H1 (cell line): ENCODE results near the gene ISCA2.

Experiments used
- BCL11A ChIP-seq, 2 experiments: IDR thresholded peaks; one replicate each; pipeline ENCODE4 v1.6.1; 2011; ENCODE audit warnings: low read depth in 2 of 2, low read length in 2 of 2, mild to moderate bottlenecking in 2 of 2
- BRCA1 ChIP-seq: IDR thresholded peaks from 2 replicates; pipeline ENCODE4 v1.6.1; 2012; ENCODE audit warnings: low read depth, low read length, improper control_type of control experiment
- CBX8 ChIP-seq: fragments of 300-800, 300-1000 bp; sonication (generic); IDR thresholded peaks from 2 replicates; pipeline ENCODE4 v1.7.1; 2016; ENCODE audit warnings: low read depth, low read length, borderline replicate concordance
- CEBPB ChIP-seq: IDR thresholded peaks from 2 replicates; pipeline ENCODE4 v1.6.1; 2012; ENCODE audit warnings: low read depth, low read length
- EZH2 ChIP-seq: fragments of 200-600 bp; sonication (generic); IDR thresholded peaks from 2 replicates; pipeline ENCODE4 v1.7.1; 2012; ENCODE audit warnings: low read depth, mild to moderate bottlenecking, moderate library complexity, low read length, inconsistent platforms; ENCODE audit not compliant: severe bottlenecking
- NRF1 ChIP-seq: IDR thresholded peaks from 2 replicates; pipeline ENCODE4 v1.6.1; 2011; ENCODE audit warnings: mild to moderate bottlenecking, low read depth, low read length, improper control_type of control experiment
- POLR2AphosphoS5 ChIP-seq: IDR thresholded peaks from 2 replicates; pipeline ENCODE4 v1.6.1; 2011; ENCODE audit warnings: low read depth, low read length
- RAD21 ChIP-seq, 2 experiments: IDR thresholded peaks in 1 of 2; conservative IDR thresholded peaks in 1 of 2; 2 replicates each; pipeline ENCODE4 v1.6.1; 2011; ENCODE audit warnings: low read depth in 2 of 2, low read length in 2 of 2, improper control_type of control experiment in 1 of 2, inconsistent platforms in 1 of 2, mild to moderate bottlenecking in 1 of 2, moderate library complexity in 1 of 2
- SRF ChIP-seq: IDR thresholded peaks from 2 replicates; pipeline ENCODE4 v1.6.1; 2011; ENCODE audit warnings: mild to moderate bottlenecking, low read depth, low read length, moderate library complexity
- TAF1 ChIP-seq: IDR thresholded peaks from 2 replicates; pipeline ENCODE4 v1.6.1; 2011; ENCODE audit warnings: mild to moderate bottlenecking, low read depth, low read length
- TF ChIP-seq, protein P1 (sequence below), 3 experiments: IDR thresholded peaks; 1 replicate in 2 of 3; 2 replicates in 1 of 3; pipeline versions ENCODE4 v1.5.1 to v1.6.1; 2011; ENCODE audit warnings: low read length in 3 of 3, mild to moderate bottlenecking in 3 of 3, inconsistent platforms in 2 of 3, low read depth in 1 of 3, moderate library complexity in 1 of 3; ENCODE audit not compliant: insufficient read depth in 1 of 3; ENCODE audit errors: control extremely low read depth in 1 of 3

DNA sequence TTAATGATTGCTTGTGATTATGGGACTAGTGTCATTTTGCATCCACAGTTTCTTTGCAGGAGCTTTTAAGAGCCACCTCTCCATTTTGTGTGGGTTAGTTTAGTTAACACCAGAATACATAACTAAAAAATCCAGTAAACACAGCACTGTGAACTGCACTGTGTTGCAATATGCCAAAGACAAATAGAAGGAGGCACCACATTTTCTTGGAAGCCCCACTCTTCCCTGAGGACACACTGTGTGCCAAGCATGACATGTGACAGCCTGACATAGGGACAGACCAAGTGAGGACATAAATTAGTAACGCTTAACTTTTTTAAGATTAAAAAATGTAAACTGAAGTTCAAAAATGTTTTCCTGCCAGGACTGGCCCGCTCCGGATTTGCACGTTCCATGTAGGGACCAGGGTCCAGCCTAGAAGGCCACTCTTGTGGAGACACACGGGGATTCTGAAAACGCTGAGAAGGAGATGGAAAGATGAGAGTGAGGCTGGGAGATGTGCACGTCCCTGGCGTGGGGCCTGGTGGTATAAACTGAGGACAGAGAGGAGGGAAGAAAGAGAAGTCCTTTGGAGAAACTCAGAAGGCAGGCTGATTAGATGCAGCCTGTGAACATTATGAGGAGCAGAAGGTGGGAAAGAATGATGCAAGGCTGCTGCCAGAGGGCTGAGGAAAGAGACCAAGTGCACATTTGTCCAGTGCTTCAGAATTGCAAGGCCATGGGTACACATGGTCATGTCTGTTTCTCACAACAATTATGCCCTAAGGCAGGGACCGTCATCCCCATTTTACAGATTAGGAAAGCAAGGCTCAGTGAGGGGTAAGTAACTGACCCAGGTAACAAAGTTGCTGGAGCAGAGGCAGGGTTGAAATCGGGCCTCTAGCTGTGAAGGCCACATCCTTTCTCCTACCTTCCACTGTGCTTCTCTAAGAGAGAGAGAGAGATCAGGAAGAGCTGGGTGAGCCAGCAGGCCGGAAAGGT is 45.1 kb downstream of the ISCA2 start:
- no peak for TF ChIP-seq POLR2AphosphoS5
- no peak for TF ChIP-seq NRF1
- TF ChIP-seq EZH2 = no peak
- TF ChIP-seq, protein P1, sequence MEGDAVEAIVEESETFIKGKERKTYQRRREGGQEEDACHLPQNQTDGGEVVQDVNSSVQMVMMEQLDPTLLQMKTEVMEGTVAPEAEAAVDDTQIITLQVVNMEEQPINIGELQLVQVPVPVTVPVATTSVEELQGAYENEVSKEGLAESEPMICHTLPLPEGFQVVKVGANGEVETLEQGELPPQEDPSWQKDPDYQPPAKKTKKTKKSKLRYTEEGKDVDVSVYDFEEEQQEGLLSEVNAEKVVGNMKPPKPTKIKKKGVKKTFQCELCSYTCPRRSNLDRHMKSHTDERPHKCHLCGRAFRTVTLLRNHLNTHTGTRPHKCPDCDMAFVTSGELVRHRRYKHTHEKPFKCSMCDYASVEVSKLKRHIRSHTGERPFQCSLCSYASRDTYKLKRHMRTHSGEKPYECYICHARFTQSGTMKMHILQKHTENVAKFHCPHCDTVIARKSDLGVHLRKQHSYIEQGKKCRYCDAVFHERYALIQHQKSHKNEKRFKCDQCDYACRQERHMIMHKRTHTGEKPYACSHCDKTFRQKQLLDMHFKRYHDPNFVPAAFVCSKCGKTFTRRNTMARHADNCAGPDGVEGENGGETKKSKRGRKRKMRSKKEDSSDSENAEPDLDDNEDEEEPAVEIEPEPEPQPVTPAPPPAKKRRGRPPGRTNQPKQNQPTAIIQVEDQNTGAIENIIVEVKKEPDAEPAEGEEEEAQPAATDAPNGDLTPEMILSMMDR (IDR thresholded peaks at IDR 0.05; ENCODE audit: control extremely low read depth in 1 of 3, insufficient read depth in 1 of 3, low read depth in 1 of 3, low read length in 3 of 3) = no peak
- no peak for TF ChIP-seq TAF1
- TF ChIP-seq RAD21 (IDR thresholded peaks at IDR 0.05 in 1 of 2, conservative IDR thresholded peaks at IDR 0.05 in 1 of 2; ENCODE audit: low read depth in 2 of 2, low read length in 2 of 2) = no peak
- no peak for TF ChIP-seq CBX8
- no peak for TF ChIP-seq BCL11A (IDR thresholded peaks at IDR 0.05; ENCODE audit: low read depth in 2 of 2, low read length in 2 of 2)
- no peak for TF ChIP-seq SRF
- no peak for TF ChIP-seq CEBPB
- no peak for TF ChIP-seq BRCA1
